Fibroblast of lung (primary cell): ENCODE results near the gene KIAA0232.

Experiments used
- CTCF ChIP-seq, 2 donors: IDR thresholded peaks in 1 of 2; conservative IDR thresholded peaks in 1 of 2; 1 replicate in 1 of 2; 2 replicates in 1 of 2; pipeline ENCODE4 v1.5.1; 2011 to 2012; ENCODE audit warnings: low read length in 2 of 2, control low read depth in 1 of 2, inconsistent platforms in 1 of 2, low read depth in 1 of 2, mild to moderate bottlenecking in 1 of 2
- EZH2 ChIP-seq: IDR thresholded peaks from 2 replicates; pipeline ENCODE4 v1.5.1; 2012; ENCODE audit warnings: low read length, control low read depth, mild to moderate bottlenecking; ENCODE audit errors: missing control alignments

GRCh38 chr4:6813725-6814124, 31.2 kb downstream of the KIAA0232 start:
- no peak for TF ChIP-seq CTCF (conservative IDR thresholded peaks at IDR 0.05 in 1 of 2, IDR thresholded peaks at IDR 0.05 in 1 of 2; ENCODE audit: low read depth in 1 of 2, low read length in 2 of 2)
- no peak for TF ChIP-seq EZH2
